ENCODE measurements around the gene MAGT1. TPM values are rescaled to one million over a fixed set of nuclear protein-coding genes. Genes with fewer than 3 reads are reported as not detected.

The MAGT1 gene
- total RNA-seq, 2 experiments from 2014 or later = 29.9 to 31.0 TPM

- Mint-ChIP-seq H3K9me3 (no peaks in the 10 kb centered on the region), H3K27ac (peak overlapping the region; percentile 99), H3K36me3 (ENCODE audit: low read depth) (peaks cover 36% of the 10 kb centered on the region), H3K4me1 (ENCODE audit: low read depth) (peaks cover 28% of the 10 kb centered on the region), H3K4me3 (peak overlapping the region; percentile 95), H3K27me3 (no peaks in the 10 kb centered on the region)
- intact Hi-C loops (cut with DNase I, micrococcal nuclease) = loop anchor here in 1 of 2 experiments (5.0 to 10.0 kb wide), 2 partner anchors 207 to 424 kb away; partner anchors contain the start of gene CYSLTR1
- no peak for ATAC-seq (ENCODE audit: poor library complexity)
- H3K27ac ChIP-seq (ENCODE audit: low read depth in 1 of 2, low read length in 2 of 2) = peak overlapping the region; percentile 80 to 82
- H3K27me3 ChIP-seq (ENCODE audit: control insufficient read depth in 1 of 2, insufficient read depth in 2 of 2, low read length in 2 of 2) = no peaks in the 10 kb centered on the region
- TF ChIP-seq CTCF (IDR thresholded peaks at IDR 0.05) = no peak
- peaks cover 24% of the 10 kb centered on the region for H3K36me3 ChIP-seq (ENCODE audit: insufficient read depth, low read length)
- DNase-seq = no peak
- H3K4me3 ChIP-seq (ENCODE audit: low read length) = peak overlapping the region; percentile 77
- POLR2A ChIA-PET = interaction anchor here (1.3 to 3.0 kb wide), 4 partner anchors 10 to 1207 kb away, joined by 5 to 67 read pairs (median 12); partner anchors contain the start of genes ATP7A and ATRX
- H3K4me1 ChIP-seq (ENCODE audit: insufficient read depth, low read length) = peaks cover 17% of the 10 kb centered on the region
- CTCF ChIA-PET = interaction anchor here (3.4 to 3.5 kb wide), 2 partner anchors 9 to 124 kb away, joined by 17 to 30 read pairs; partner anchors contain the start of gene ATP7A
- H3K9me3 ChIP-seq (ENCODE audit: control insufficient read depth in 1 of 2, insufficient read depth in 1 of 2, low read length in 2 of 2) = no peaks in the 10 kb centered on the region
Measured at GRCh38 chrX:77900688-77901087, 5.5 kb upstream of the MAGT1 start.

- Histone ChIP-seq H3K27ac (ENCODE audit: low read depth in 1 of 2, low read length in 2 of 2) (peak within 1 kb of the TSS; percentile 80 to 82), H3K36me3 (ENCODE audit: insufficient read depth, low read length) (peaks cover 16% of the 10 kb centered on the region), H3K4me3 (ENCODE audit: low read length) (peak within 1 kb of the TSS; percentile 77), H3K4me1 (ENCODE audit: insufficient read depth, low read length) (peaks cover 17% of the 10 kb centered on the region), H3K27me3 (ENCODE audit: control insufficient read depth in 1 of 2, insufficient read depth in 2 of 2, low read length in 2 of 2) (no peaks in the 10 kb centered on the region), H3K9me3 (ENCODE audit: control insufficient read depth in 1 of 2, insufficient read depth in 1 of 2, low read length in 2 of 2) (no peaks in the 10 kb centered on the region)
- peak; percentile 62 for ATAC-seq (ENCODE audit: poor library complexity)
- ChIA-PET POLR2A (interaction anchor here (0.6 to 3.0 kb wide), 19 partner anchors 11 to 1620 kb away, joined by 3 to 67 read pairs (median 4); partner anchors contain the start of genes ATP7A, ATRX and PGK1), CTCF (interaction anchor here (1.1 to 3.5 kb wide), 4 partner anchors 11 to 205 kb away, joined by 3 to 30 read pairs (median 10); partner anchors contain the start of genes ATP7A and PGK1)
- H3K27me3 Mint-ChIP-seq = no peaks in the 10 kb centered on the region
- H3K4me3 Mint-ChIP-seq = peak within 1 kb of the TSS; percentile 95
- H3K9me3 Mint-ChIP-seq = no peaks in the 10 kb centered on the region
- peaks cover 44% of the 10 kb centered on the region for H3K36me3 Mint-ChIP-seq (ENCODE audit: low read depth)
- intact Hi-C loops (cut with DNase I, micrococcal nuclease) = loop anchor here (5.0 to 10.0 kb wide), 5 partner anchors 112 to 1474 kb away; partner anchors contain the start of genes ATRX (in 1 of the 2), MAGEE1 (in 1 of the 2), P2RY10 (in 1 of the 2) and PGK1 (in 1 of the 2)
- H3K4me1 Mint-ChIP-seq (ENCODE audit: low read depth) = peaks cover 37% of the 10 kb centered on the region
- H3K27ac Mint-ChIP-seq = peak within 1 kb of the TSS; percentile 99
- DNase-seq = peak; percentile 18 to 95 (median 47)
- TF ChIP-seq CTCF (IDR thresholded peaks at IDR 0.05) = peak; percentile 48
Measured at GRCh38 chrX:77899081-77899828, 4.0 kb upstream of the MAGT1 start, which contains the start of gene COX7B. Gene COX7B (plus strand): TSS chrX:77899468. CDS start chrX:77899554, 86 bp downstream.

- H3K4me1 Mint-ChIP-seq (ENCODE audit: low read depth) = peaks cover 41% of the 10 kb centered on the region
- CTCF ChIA-PET = interaction anchor here (1.1 kb wide), 1 partner anchor 132 kb away, joined by 3 read pairs; no protein-coding TSS in a partner anchor
Measured at GRCh38 chrX:77893713-77894112, 1.5 kb downstream of the MAGT1 start.

More at GRCh38 chrX:77893713-77894112, 1.5 kb downstream of the MAGT1 start:
- H3K9me3 ChIP-seq (ENCODE audit: control insufficient read depth in 1 of 2, insufficient read depth in 1 of 2, low read length in 2 of 2) = no peaks in the 10 kb centered on the region
- Mint-ChIP-seq H3K27ac (peak overlapping the region; percentile 99), H3K36me3 (ENCODE audit: low read depth) (peaks cover 29% of the 10 kb centered on the region), H3K27me3 (no peaks in the 10 kb centered on the region), H3K4me3 (peak overlapping the region; percentile 97), H3K9me3 (no peaks in the 10 kb centered on the region)
- peaks cover 15% of the 10 kb centered on the region for H3K4me1 ChIP-seq (ENCODE audit: insufficient read depth, low read length)
- DNase-seq = no peak
- no peak for TF ChIP-seq CTCF (IDR thresholded peaks at IDR 0.05)
- H3K4me3 ChIP-seq (ENCODE audit: low read length) = peak overlapping the region; percentile 96
- H3K27me3 ChIP-seq (ENCODE audit: control insufficient read depth in 1 of 2, insufficient read depth in 2 of 2, low read length in 2 of 2) = no peaks in the 10 kb centered on the region
- POLR2A ChIA-PET = interaction anchor here (3.4 kb wide), 1 partner anchor 17 kb away, joined by 27 read pairs; the partner anchor contains the start of gene ATP7A
- peaks cover 8% of the 10 kb centered on the region for H3K36me3 ChIP-seq (ENCODE audit: insufficient read depth, low read length)
- intact Hi-C loops (cut with DNase I, micrococcal nuclease) = loop anchor here (2.0 to 10.0 kb wide), 4 partner anchors 17 to 1469 kb away; partner anchors contain the start of genes ATP7A (in 1 of the 2), MAGEE1 (in 1 of the 2) and P2RY10 (in 1 of the 2)
- ATAC-seq (ENCODE audit: poor library complexity) = no peak
- peak overlapping the region in 1 of 2 donors; percentile 97 for H3K27ac ChIP-seq (ENCODE audit: low read depth in 1 of 2, low read length in 2 of 2)

Data from CD4-positive, alpha-beta T cell (primary cell).